Measurements from ENCODE around the gene MFRP.

Gene MFRP

GRCh38 chr11:119335655-119336543, 10.6 kb downstream of the MFRP start:
- no peak for DNase-seq

DNA sequence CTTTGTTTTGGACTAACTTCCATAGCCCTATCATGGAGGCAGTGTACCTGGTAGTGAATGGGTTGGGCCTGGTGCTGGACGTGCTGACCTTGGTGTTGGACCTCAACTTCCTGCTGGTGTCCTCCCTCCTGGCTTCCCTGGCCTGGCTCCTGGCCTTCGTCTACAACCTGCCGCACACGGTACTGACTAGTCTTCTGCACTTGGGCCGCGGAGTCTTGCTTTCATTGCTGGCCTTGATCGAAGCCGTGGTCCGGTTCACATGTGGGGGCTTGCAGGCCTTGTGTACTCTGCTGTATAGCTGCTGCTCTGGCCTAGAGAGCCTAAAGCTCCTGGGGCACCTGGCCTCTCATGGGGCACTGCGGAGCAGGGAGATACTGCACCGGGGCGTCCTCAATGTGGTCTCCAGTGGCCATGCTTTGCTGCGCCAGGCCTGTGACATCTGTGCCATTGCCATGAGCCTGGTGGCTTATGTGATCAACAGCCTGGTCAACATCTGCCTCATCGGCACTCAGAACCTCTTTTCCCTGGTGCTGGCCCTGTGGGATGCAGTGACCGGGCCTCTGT, 11.3 kb downstream of the MFRP start:
- no peak for DNase-seq

DNA sequence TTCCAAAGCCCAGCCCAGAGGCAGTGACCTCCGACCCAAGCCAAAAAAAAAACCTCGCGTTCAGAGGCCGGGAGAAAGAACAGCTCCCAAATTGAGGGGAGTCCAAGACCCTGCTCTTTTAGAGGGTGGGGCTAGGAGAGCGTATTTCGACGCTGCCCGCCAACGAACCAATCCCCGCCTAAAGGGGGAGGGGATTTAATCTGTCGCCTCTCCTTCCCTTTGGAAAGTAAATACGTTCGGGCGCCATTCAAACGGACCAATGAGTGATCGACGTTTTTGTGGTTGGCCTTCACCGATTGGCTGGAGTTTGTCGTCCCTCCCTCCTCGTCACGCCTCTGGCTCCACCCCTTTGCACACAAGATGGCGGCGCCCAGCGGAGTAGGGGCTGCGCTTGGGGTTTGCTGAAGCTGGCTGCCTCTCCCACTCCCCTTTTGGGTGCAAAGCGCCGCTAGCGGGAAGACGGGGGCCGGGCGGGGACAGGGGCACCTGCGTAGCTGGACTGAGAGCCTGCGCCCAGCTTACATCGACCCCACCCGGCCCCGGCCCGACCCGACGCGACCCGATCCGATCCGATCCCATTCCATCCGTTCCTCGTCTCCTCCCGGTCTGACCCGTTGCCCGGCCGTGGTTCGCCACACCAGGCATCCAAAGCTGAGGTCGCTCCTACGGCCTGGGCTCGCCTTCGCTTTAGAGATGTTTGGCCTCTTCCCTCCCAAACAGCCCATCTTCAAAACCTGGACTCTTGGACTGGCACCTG, 12.2 kb downstream of the MFRP start, which contains the start of gene RNF26:
Gene RNF26 (plus strand): TSS at position 354 of the 757 bp plus-strand sequence. CDS start 596 bp downstream, outside the sequence.
- DNase-seq, result peak; percentile 97

GRCh38 chr11:119332111-119332765, 14.3 kb downstream of the MFRP start:
- no peak for DNase-seq

DNA sequence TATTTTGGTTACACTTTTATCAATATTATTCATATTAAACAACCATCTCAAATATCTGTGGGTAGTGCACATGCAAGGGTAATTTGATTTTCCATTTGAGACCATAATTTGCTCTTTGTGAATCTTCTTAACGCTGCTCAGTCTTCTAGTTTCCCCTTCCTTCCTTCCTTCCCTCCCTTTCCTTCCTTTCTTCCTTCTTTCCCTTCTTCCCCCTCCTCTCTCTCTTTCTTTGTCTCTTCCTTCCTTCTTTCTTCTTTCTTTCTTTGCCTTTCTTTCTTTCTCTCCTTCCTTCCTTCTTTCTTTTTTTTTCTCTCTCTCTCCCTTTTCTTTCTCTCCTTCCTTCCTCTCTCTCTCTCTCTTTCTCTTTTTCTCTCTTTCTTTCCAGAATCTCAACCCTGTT, 16.3 kb downstream of the MFRP start:
- no peak for DNase-seq

DNA sequence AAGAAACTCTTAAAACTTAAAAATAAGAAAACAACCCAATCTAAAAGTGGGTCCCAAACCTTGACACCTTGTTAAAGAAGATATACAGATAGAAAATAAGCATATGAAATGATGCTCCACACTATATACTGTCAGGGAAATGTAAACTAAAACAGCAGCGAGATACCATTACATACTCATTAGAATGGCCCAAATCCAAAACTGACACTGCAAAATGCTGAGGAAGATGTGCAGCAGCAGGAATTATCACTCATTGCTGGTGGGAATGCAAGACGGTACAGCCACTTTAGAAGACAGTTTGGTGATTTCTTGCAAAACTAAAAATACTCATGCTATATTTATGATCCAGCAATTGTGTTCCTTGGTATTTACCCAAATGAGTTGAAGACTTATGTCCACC, 17.2 kb downstream of the MFRP start:
- no peak for DNase-seq

GRCh38 chr11:119324189-119324588, 22.3 kb downstream of the MFRP start:
- DNase-seq, result no peak

DNA sequence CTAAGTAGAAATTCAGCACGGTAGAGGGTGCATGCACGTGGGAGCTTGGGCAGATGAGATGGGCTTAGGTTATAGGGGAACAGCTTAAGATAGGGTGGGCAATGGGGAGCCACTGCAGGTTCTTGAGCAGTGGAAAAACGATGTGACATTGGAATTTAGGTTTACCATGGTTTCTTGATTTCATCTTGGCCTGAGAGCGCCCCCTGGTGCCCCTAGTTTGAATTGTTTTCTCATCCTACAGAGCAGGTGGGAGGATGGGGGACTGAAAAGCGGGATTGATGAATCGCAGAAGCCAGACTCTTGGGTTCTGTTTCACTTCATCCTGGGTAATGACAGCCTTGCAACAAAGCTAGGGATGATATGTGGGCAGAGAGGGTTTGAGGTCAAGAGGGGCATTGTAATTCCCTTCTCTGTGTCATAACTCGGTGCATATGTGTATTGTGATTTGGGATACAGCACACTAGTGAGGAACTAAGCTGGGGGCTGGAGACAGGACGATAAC, 22.9 kb downstream of the MFRP start:
- DNase-seq, result peak; percentile 86

- DNase-seq, result no peak
Observed at GRCh38 chr11:119322921-119323531, 23.5 kb downstream of the MFRP start.

DNA sequence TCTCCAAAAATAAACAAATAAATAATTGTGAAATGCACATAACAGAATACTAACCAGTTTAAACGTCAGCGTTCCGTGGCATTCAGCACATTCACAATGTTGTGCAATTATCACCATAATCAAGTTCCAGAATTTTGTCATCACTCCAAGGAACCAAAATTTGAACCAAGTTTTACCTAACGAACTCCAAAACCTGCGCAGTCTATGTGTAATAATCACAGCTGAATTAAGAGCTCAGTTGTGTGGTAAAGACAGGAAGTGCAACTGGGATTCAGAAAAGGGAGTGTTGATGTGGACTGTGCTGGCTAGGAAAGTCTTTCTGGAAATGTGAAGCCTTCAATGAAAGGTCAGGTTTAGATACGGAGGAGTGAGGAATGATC, 24.2 kb downstream of the MFRP start:
- DNase-seq, result no peak

GRCh38 chr11:119320776-119321524, 25.6 kb downstream of the MFRP start:
- peak; percentile 78 for DNase-seq

- DNase-seq, result no peak
Observed at GRCh38 chr11:119320240-119320775, 26.2 kb downstream of the MFRP start.

DNA sequence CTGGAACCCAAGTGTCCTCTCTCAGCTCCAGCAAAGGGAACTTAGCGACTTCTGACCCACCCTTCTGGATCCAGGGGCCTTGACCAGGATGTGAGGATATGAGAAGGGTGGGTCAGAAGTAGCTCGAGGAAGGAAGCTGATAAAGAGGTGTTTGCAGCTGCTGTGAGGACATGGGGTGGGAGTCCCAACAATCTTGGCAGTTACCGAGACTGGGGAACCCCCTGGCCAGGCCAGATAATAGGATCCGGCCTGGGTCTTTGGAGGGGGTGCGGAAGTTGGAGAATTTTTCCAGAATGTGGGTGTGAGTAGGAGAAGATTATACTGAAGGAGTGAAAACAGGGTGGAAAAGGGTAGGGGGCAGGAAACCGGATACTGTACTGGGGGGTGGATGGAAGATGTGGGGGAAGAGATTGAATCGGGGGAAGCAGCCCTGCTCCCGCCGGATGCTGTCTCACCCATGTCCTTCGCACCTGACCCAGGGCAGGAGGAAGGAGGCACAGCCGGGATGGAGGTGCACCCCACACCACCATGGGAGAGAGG, 26.7 kb downstream of the MFRP start:
- no peak for DNase-seq

DNA sequence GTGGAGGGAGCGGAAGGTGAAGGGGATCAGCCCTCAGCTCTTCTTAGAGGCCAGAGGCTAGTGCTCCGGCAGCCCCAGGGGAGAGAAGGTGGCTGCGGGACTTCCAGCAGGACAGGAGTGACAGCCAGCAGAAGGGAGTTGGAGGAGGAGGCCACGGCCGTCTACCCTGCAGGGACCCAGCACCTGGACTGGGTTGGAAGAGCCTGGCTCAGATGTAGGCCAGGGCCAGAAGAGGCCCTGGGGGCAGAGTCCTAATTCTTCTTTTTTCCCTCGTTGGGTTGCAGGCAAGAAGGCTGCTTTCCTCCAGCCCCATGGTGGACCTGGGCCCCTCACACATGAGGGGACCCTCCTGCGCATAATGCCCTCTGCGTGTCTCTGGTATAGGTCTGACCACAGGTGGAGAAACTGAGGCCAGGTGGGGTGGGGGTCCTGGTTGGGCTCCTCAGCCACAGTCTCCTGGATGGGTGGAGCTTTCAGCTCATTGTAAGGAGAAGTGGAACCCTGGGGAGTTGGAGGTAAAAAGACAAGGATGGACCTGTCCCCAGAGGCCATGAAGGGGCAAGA, 27.3 kb downstream of the MFRP start:
- no peak for DNase-seq

GRCh38 chr11:119318240-119319135, 28.0 kb downstream of the MFRP start:
- peak; percentile 71 for DNase-seq

GRCh38 chr11:119317592-119318239, 28.8 kb downstream of the MFRP start:
- DNase-seq, result no peak

DNA sequence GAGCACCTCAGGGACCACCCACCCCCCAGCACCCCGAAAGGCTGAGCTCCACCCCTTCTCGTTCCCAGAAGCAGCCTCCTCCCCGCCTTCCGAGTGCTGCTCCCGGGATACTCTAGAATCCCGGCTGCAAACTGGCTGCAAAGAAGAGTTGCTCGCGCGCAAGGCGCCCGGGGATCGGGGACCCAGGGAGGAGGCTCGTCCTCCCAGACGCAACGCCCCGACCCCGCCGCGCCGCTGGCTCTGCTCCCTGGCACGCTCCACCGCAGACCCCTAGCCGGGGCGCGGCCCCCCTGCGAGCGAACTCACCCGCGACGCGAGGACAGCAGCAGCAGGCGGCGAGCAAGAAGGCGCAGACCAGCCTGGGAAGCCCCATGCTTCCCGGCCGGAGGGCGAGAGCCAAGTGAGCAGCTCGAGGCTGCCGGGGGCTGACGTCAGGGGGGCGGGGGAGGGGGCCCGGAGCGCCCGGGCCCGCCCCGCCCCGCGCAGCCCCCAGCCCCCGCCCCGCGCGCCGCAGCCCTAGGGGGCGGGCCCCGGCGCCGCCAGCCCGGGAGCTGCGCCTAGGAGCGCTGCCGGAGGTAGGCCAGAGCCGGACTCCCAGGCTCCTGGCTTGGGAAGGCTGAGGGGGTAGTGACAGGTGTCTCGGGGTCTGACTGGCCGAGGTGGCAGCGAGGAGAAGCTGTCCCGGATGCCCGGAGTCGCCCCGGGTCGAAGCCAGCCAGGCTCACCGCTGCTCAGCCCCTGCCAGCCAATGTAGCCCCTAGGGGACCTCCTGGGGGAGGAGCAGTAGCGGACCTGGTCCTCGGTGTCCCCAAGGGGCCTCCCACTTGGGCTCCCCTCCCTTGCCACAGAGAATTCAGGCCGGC, 29.5 kb downstream of the MFRP start, which contains the start of gene MCAM:
Gene MCAM (minus strand): TSS at position 402 of the 863 bp plus-strand sequence. CDS start 29 bp downstream, at position 373.
- no peak for DNase-seq

All from activated CD4-positive, alpha-beta T cell treated with anti-CD3 and anti-CD28 coated beads, Interleukin-2, Interleukin-6, amounts not matched to agents 100 ng/mL and 50 ng/mL, durations not matched to agents 16 hours and 8 hours (primary cell).